OCI-LY1 (cell line): ENCODE measurements around the gene SREBF1.

Experiments used
- H2AFZ ChIP-seq: fragments of 200-600 bp; sonication (generic), shearing (Covaris generic); 2 replicates; pipeline ENCODE4 v1.6.0; 2014; ENCODE audit warnings: antibody characterized with exemption, mild to moderate bottlenecking, low read length
- H3F3A ChIP-seq: fragments of 200-600 bp; sonication (generic), shearing (Covaris generic); 2 replicates; pipeline ENCODE4 v1.6.0; 2014; ENCODE audit warnings: mild to moderate bottlenecking, antibody characterized with exemption, low read length, moderate library complexity; ENCODE audit not compliant: insufficient read depth
- H3K27ac ChIP-seq: fragments of 200-600 bp; sonication (generic); 2 replicates; pipeline ENCODE4 v1.5.1; 2014; ENCODE audit warnings: low read length, mixed run types, mild to moderate bottlenecking, low read depth; ENCODE audit not compliant: poor library complexity, severe bottlenecking
- H3K27me3 ChIP-seq: fragments of 200-600 bp; sonication (generic); 2 replicates; pipeline ENCODE4 v1.6.0; 2014; ENCODE audit warnings: antibody characterized with exemption, mild to moderate bottlenecking, low read length, moderate library complexity; ENCODE audit not compliant: insufficient read depth
- H3K36me3 ChIP-seq: fragments of 200-600 bp; sonication (generic); 2 replicates; pipeline ENCODE4 v1.6.1; 2014; ENCODE audit warnings: mild to moderate bottlenecking, antibody characterized with exemption, low read length, moderate library complexity, mixed read lengths; ENCODE audit not compliant: insufficient read depth
- H3K4me1 ChIP-seq: fragments of 200-600 bp; sonication (generic); 2 replicates; pipeline ENCODE4 v1.5.1; 2014; ENCODE audit warnings: mild to moderate bottlenecking, low read length, moderate library complexity; ENCODE audit not compliant: insufficient read depth, severe bottlenecking
- H3K4me2 ChIP-seq: fragments of 200-600 bp; sonication (generic), shearing (Covaris generic); 2 replicates; pipeline ENCODE4 v1.6.1; 2014; ENCODE audit warnings: low read length
- H3K4me3 ChIP-seq: fragments of 200-600 bp; sonication (generic); 2 replicates; pipeline ENCODE4 v1.5.1; 2014; ENCODE audit warnings: low read length, low read depth, mild to moderate bottlenecking, mixed read lengths; ENCODE audit not compliant: poor library complexity, severe bottlenecking
- H3K79me2 ChIP-seq: fragments of 200-600 bp; shearing (Covaris generic); 2 replicates; pipeline ENCODE4 v1.6.1; 2016; ENCODE audit warnings: mixed run types, low read length, mixed read lengths; ENCODE audit not compliant: insufficient read depth
- H3K9ac ChIP-seq: fragments of 200-600 bp; sonication (generic), shearing (Covaris generic); 2 replicates; pipeline ENCODE4 v1.6.1; 2014; ENCODE audit warnings: mild to moderate bottlenecking, low read length, mixed read lengths
- H3K9me2 ChIP-seq: fragments of 200-600 bp; sonication (generic), shearing (Covaris generic); 2 replicates; pipeline ENCODE4 v1.6.1; 2014; ENCODE audit warnings: low read depth, mild to moderate bottlenecking, low read length, mixed read lengths
- H3K9me3 ChIP-seq: fragments of 200-600 bp; shearing (Covaris generic); 2 replicates; pipeline ENCODE4 v1.6.1; 2014; ENCODE audit warnings: low read length, mixed read lengths
- H4K20me1 ChIP-seq: fragments of 200-600 bp; sonication (generic), shearing (Covaris generic); 2 replicates; pipeline ENCODE4 v1.6.0; 2016; ENCODE audit warnings: mild to moderate bottlenecking, low read length; ENCODE audit not compliant: insufficient read depth
- EZH2 ChIP-seq: fragments of 200-600 bp; sonication (generic), shearing (Covaris generic); IDR thresholded peaks from 2 replicates; pipeline ENCODE4 v1.8.0; 2017; ENCODE audit warnings: borderline replicate concordance, mixed run types, mild to moderate bottlenecking, antibody characterized with exemption, low read length, moderate library complexity, mixed read lengths
- TF ChIP-seq, protein P1 (sequence below): fragments of 200-600 bp; sonication (generic), shearing (Covaris generic); IDR thresholded peaks from 2 replicates; pipeline ENCODE4 v1.5.1; 2017; ENCODE audit warnings: mild to moderate bottlenecking, antibody characterized with exemption, low read length, moderate library complexity, mixed read lengths

SREBF1 gene

GRCh38 chr17:17783825-17784656 is 52.7 kb downstream of the SREBF1 start:
- Histone ChIP-seq H3F3A (no peaks in the 10 kb centered on the region), H2AFZ (no peak overlapping the region), H3K4me1 (peaks cover 30% of the 10 kb centered on the region), H3K27ac (no peak overlapping the region), H3K4me2 (peak overlapping the region; percentile 61), H3K79me2 (no peaks in the 10 kb centered on the region), H3K27me3 (peaks cover 8% of the 10 kb centered on the region; the same call in 1 of the 2 replicates), H3K36me3 (no peaks in the 10 kb centered on the region), H3K9me3 (no peaks in the 10 kb centered on the region), H3K9ac (no peak overlapping the region), H3K9me2 (no peaks in the 10 kb centered on the region), H3K4me3 (peak overlapping the region; percentile 48), H4K20me1 (no peaks in the 10 kb centered on the region)
- TF ChIP-seq EZH2: no peak
- TF ChIP-seq, protein P1, sequence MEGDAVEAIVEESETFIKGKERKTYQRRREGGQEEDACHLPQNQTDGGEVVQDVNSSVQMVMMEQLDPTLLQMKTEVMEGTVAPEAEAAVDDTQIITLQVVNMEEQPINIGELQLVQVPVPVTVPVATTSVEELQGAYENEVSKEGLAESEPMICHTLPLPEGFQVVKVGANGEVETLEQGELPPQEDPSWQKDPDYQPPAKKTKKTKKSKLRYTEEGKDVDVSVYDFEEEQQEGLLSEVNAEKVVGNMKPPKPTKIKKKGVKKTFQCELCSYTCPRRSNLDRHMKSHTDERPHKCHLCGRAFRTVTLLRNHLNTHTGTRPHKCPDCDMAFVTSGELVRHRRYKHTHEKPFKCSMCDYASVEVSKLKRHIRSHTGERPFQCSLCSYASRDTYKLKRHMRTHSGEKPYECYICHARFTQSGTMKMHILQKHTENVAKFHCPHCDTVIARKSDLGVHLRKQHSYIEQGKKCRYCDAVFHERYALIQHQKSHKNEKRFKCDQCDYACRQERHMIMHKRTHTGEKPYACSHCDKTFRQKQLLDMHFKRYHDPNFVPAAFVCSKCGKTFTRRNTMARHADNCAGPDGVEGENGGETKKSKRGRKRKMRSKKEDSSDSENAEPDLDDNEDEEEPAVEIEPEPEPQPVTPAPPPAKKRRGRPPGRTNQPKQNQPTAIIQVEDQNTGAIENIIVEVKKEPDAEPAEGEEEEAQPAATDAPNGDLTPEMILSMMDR: no peak

DNA sequence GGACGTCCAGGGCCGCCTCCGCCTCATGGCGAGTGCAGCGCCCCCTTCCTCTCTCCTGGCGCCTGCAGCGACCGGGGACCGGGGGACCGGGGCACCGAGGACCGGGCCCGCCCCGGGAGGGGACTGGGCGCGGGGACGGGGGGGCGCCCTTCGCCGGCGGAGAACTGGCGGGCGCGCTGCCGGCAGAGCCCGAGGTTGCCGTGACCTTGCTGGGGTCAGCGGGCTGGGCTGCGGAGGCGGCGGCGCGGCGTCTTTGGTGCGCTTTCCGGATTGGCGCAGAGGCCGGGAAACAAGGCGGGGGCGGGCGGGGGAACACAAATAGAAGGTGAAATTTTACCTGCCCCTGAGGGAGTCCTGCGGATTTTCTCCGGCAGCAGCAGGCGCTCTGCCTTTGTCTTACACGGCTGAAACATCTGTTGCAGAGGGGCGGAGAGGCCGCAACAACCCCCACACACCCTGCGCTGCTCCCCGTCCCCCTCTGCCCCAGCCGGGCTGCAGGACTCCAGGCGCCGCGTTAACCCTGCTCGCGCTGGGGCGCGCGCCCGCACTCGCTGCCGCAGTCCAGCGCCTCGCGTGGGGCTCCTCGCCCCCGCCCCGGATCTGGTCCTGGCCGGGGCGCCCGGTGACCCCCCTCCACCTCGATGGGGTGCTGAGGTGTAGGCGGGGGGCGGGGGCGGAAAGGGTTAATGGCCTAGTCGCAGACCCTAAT is 53.5 kb downstream of the SREBF1 start:
- Histone ChIP-seq H3F3A (no peaks in the 10 kb centered on the region), H3K9me2 (no peaks in the 10 kb centered on the region), H4K20me1 (no peaks in the 10 kb centered on the region), H3K36me3 (no peaks in the 10 kb centered on the region), H3K27me3 (peaks cover 5% of the 10 kb centered on the region; the same call in 1 of the 2 replicates), H3K4me3 (peak overlapping the region; percentile 48), H3K9ac (no peak overlapping the region), H3K4me1 (peaks cover 30% of the 10 kb centered on the region), H2AFZ (no peak overlapping the region), H3K9me3 (no peaks in the 10 kb centered on the region), H3K79me2 (no peaks in the 10 kb centered on the region), H3K4me2 (peak overlapping the region; percentile 61), H3K27ac (no peak overlapping the region)
- TF ChIP-seq, protein P1: peak; percentile 22; the same call in 1 of the 2 replicates
- TF ChIP-seq EZH2: no peak

GRCh38 chr17:17782523-17783115 is 54.2 kb downstream of the SREBF1 start:
- H3K36me3 ChIP-seq: no peaks in the 10 kb centered on the region
- H3K27ac ChIP-seq: no peak overlapping the region
- H3F3A ChIP-seq: no peaks in the 10 kb centered on the region
- no peaks in the 10 kb centered on the region for H3K9me3 ChIP-seq
- H3K79me2 ChIP-seq: no peaks in the 10 kb centered on the region
- TF ChIP-seq, protein P1: no peak
- no peak for TF ChIP-seq EZH2
- no peaks in the 10 kb centered on the region for H4K20me1 ChIP-seq
- H3K27me3 ChIP-seq: peaks cover 5% of the 10 kb centered on the region; the same call in 1 of the 2 replicates
- H2AFZ ChIP-seq: no peak overlapping the region
- H3K4me1 ChIP-seq: peaks cover 30% of the 10 kb centered on the region
- peak overlapping the region; percentile 61; the same call in 1 of the 2 replicates for H3K4me2 ChIP-seq
- peak overlapping the region; percentile 48 for H3K4me3 ChIP-seq
- no peak overlapping the region for H3K9ac ChIP-seq
- H3K9me2 ChIP-seq: no peaks in the 10 kb centered on the region
